Sigmoid colon (tissue), 7 donors: ENCODE data around the gene SAMD9. TPM values are rescaled to one million over a fixed set of nuclear protein-coding genes. Genes with fewer than 3 reads are reported as not detected.
A peak's percentile ranks its signal among the peaks of the same experiment; 100 is the strongest.
"Not testable (repeated sequence)": the region's sequence is repeated elsewhere in the genome, so short reads cannot be mapped to it uniquely, and the experiment has no call there.

Experiments
- DNase-seq: peaks from one replicate; pipeline ENCODE4 v3.0.0-alpha.2; 2019
- H3K27ac ChIP-seq, 4 donors: fragments of 200-600 bp; sonication (generic); one replicate each; pipeline ENCODE4 v1.5.1; 2016 to 2019; ENCODE audit warnings: mild to moderate bottlenecking in 1 of 4
- H3K27me3 ChIP-seq, 3 donors: fragments of 200-600 bp; sonication (generic); one replicate each; pipeline ENCODE4 v1.5.1; 2019; ENCODE audit warnings: mild to moderate bottlenecking in 1 of 3
- H3K36me3 ChIP-seq, 4 donors: fragments of 200-600 bp; sonication (generic); one replicate each; pipeline ENCODE4 v1.5.1; 2016 to 2019
- H3K4me1 ChIP-seq, 4 donors: fragments of 200-600 bp; sonication (generic); one replicate each; pipeline ENCODE4 v1.5.1; 2017 to 2019
- H3K4me3 ChIP-seq, 4 donors: fragments of 200-600 bp; sonication (generic); one replicate each; pipeline ENCODE4 v1.5.1; 2017 to 2019; ENCODE audit warnings: mild to moderate bottlenecking in 2 of 4, moderate library complexity in 1 of 4
- H3K9me3 ChIP-seq, 4 donors: fragments of 200-600 bp in 3 of 4; sonication (generic) in 3 of 4; one replicate each; pipeline versions ENCODE4 v1.5.1 to v1.6.1; 2013 to 2019
- CTCF ChIP-seq, 4 experiments: fragments of 450-650 bp in 3 of 4; fragments of 200-600 bp in 1 of 4; IDR thresholded peaks; one replicate each; pipeline ENCODE4 v1.5.1; 2016 to 2019; ENCODE audit warnings: antibody characterized with exemption in 4 of 4, mild to moderate bottlenecking in 3 of 4, moderate library complexity in 2 of 4
- EP300 ChIP-seq, 4 donors: sonication (generic); formaldehyde crosslinking; IDR thresholded peaks; one replicate each; pipeline ENCODE4 v1.6.1; 2017; ENCODE audit warnings: antibody characterized with exemption in 4 of 4
- POLR2A ChIP-seq, 2 donors: fragments of 450-650 bp; IDR thresholded peaks; one replicate each; pipeline ENCODE4 v1.6.1; 2016; ENCODE audit warnings: antibody characterized with exemption in 2 of 2, mild to moderate bottlenecking in 2 of 2, moderate library complexity in 2 of 2
- POLR2AphosphoS5 ChIP-seq, 4 donors: sonication (generic); formaldehyde crosslinking; IDR thresholded peaks; one replicate each; pipeline ENCODE4 v1.6.1; 2017; ENCODE audit warnings: antibody characterized with exemption in 4 of 4
- WGBS, 2 donors: extraction: QIAGEN DNeasy Blood & Tissue Kit; methylation state at CpG; one replicate each; pipeline ENCODE4 v1.1.7; 2013; 5-methylcytosine and 5-hydroxymethylcytosine counted together
- intact Hi-C: fragments of 100-400 bp; cut with DNase I; formaldehyde crosslinking; loops from one replicate; pipeline ENCODE4 v1.15.1; 2023
- polyA plus RNA-seq, 3 donors: library from polyadenylated mRNA; stranded (reverse); fragments of 200-250 nt; gene quantifications; one replicate each; pipeline ENCODE4 v1.2.3, GENCODE V29; 2013
- total RNA-seq, 4 donors: library from RNA; depleted of rRNA; stranded (reverse); fragments of >200 nt; gene quantifications; one replicate each; pipeline ENCODE4 v1.1.0, GENCODE V29; 2016
- donor health status: healthy with polysubstance abuse.
- donor health status: Bipolar disorder and iron deficiency.
- donor health status: healthy.

SAMD9 gene
- total and polyA plus RNA-seq, 7 donors = 5.4 to 14.3 (median 7.5) TPM

DNA sequence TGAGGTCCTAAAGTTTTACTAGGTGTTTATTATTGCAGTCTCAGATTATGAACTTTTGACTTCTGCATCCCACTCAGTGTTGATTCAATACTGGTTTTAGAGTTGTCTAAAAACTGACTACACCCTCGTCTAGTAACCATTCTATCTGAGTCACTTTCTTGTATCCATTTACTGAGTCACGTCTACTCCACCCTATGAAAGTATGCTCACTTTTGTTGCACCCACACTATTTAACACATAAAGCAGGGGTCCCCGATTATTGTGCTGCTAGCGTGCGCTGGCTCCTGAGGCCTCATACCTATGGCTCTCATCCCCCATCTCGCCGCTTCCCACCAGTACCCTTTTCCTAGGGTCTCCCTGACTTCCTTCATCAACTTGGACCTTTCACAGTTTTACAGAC is 2.0 kb downstream of the SAMD9 start:
- no peak for DNase-seq
- Histone ChIP-seq H3K36me3 (peaks cover 0 to 7% (median 0%) of the 10 kb centered on the region in 4 donors), H3K4me3 (peak overlapping the region in 1 of 4 donors; percentile 5), H3K27me3 (no peaks in the 10 kb centered on the region), H3K27ac (no peak overlapping the region), H3K4me1 (peaks cover 0 to 29% (median 4%) of the 10 kb centered on the region in 4 donors), H3K9me3 (peaks cover 0 to 3% (median 0%) of the 10 kb centered on the region in 4 donors)
- 71 to 81% methylated on average over 7 of the region's 7 CpGs for WGBS, 2 donors
- TF ChIP-seq POLR2A (IDR thresholded peaks at IDR 0.05) (no peak), POLR2AphosphoS5 (IDR thresholded peaks at IDR 0.05) (no peak), CTCF (IDR thresholded peaks at IDR 0.05) (no peak), EP300 (IDR thresholded peaks at IDR 0.05) (no peak)
- intact Hi-C loops = no loop called here

DNA sequence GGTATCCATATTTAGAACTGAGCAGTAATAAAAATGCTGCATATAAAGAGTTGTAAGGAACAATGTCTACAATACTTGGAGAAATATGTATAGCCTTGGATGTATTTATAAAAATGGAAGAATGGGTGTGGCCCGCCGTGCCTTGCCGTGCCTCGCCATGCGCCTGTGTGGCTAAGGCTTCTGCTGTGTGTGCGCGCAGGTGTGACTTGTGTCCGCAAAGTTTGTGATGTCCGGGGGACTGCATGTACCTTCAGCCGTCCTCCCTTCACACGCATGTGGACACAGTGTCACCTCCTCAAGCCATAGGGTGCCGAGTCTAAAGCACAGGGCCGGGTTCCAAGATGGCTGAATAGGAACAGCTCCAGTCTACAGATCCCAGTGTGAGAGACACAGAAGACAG is 9.8 kb downstream of the SAMD9 start:
- Histone ChIP-seq H3K9me3 (peaks cover 0 to 49% (median 41%) of the 10 kb centered on the region in 4 donors), H3K36me3 (peaks cover 0 to 62% (median 38%) of the 10 kb centered on the region in 4 donors), H3K27me3 (no peaks in the 10 kb centered on the region), H3K4me1 (no peaks in the 10 kb centered on the region), H3K27ac (no peak overlapping the region), H3K4me3 (no peak overlapping the region)
- TF ChIP-seq POLR2AphosphoS5 (IDR thresholded peaks at IDR 0.05) (no peak), CTCF (IDR thresholded peaks at IDR 0.05) (no peak), EP300 (IDR thresholded peaks at IDR 0.05) (no peak), POLR2A (IDR thresholded peaks at IDR 0.05) (no peak)
- DNase-seq = no peak
- intact Hi-C loops = no loop called here
- 92 to 99% methylated on average over 13 of the region's 13 CpGs for WGBS, 2 donors

- intact Hi-C loops = no loop called here
- DNase-seq = no peak
- WGBS, 2 donors = 71 to 89% methylated on average over 2 of the region's 2 CpGs
- Histone ChIP-seq H3K36me3 (no peaks in the 10 kb centered on the region), H3K4me3 (no peak overlapping the region), H3K4me1 (no peaks in the 10 kb centered on the region), H3K9me3 (peaks cover 3 to 38% (median 11%) of the 10 kb centered on the region in 4 donors), H3K27ac (no peak overlapping the region), H3K27me3 (no peaks in the 10 kb centered on the region)
- TF ChIP-seq POLR2AphosphoS5 (IDR thresholded peaks at IDR 0.05) (no peak), POLR2A (IDR thresholded peaks at IDR 0.05) (no peak), EP300 (IDR thresholded peaks at IDR 0.05) (no peak), CTCF (IDR thresholded peaks at IDR 0.05) (no peak)
These were observed 20.4 kb downstream of the SAMD9 start for GRCh38 chr7:93097388-93097787.

DNA sequence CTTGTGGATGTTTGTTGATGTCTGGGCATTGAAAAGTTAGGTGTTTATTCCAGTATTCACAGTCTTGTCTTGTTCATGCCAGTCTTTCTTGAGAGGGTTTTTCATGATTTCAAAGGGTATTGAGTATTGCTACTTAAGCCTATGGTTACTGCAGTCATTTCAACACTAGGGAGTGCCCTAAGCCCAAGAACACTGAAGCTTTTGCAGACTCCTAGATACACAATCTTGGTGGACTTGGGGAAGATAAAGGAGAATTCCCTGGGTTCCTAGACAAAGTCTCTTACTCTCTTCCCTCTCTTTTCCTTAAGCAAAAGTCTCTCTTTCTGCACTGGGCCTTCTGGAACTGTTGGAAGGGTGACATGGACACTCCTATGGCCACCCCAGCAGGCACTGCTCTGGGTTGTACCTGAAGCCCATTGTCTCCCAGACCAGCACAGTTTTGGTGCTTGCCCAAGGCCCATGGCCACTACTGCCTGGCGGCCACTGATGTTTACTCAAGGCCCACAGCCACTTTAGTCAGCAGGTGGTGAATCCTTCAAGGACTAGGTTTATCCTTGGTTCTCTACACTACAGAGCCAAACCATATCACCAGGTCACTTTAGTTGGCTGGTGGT is 24.9 kb downstream of the SAMD9 start:
- Histone ChIP-seq H3K9me3 (peaks cover 0 to 6% (median 2%) of the 10 kb centered on the region in 4 donors), H3K4me1 (no peaks in the 10 kb centered on the region), H3K27ac (no peak overlapping the region), H3K36me3 (no peaks in the 10 kb centered on the region), H3K27me3 (no peaks in the 10 kb centered on the region), H3K4me3 (no peak overlapping the region)
- intact Hi-C loops = no loop called here
- TF ChIP-seq POLR2A (IDR thresholded peaks at IDR 0.05) (no peak), EP300 (IDR thresholded peaks at IDR 0.05) (no peak), POLR2AphosphoS5 (IDR thresholded peaks at IDR 0.05) (no peak), CTCF (IDR thresholded peaks at IDR 0.05) (no peak)
- DNase-seq = no peak
- 41 to 93% methylated on average over 1 of the region's 1 CpG for WGBS, 2 donors

DNA sequence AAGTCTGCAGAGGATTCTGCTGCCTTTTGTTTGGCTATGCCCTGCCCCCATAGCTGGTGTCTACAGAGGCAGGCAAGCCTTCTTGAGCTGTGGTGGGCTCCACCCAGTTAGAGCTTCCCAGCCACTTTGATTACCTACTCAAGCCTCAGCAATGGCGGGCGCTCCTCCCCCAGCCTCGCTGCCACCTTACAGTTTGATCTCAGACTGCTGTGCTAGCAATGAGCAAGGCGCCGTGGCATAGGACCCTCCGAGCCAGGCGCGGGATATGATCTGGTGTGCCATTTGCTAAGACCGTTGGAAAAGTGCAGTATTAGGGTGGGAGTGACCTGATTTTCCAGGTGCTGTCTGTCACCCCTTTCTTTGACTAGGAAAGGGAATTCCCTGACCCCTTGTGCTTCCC is 44.4 kb downstream of the SAMD9 start:
- H3K9me3 ChIP-seq, intact Hi-C loops, H3K27me3 ChIP-seq, DNase-seq, H3K4me1 ChIP-seq, H3K36me3 ChIP-seq, H3K4me3 ChIP-seq, H3K27ac ChIP-seq: not testable (repeated sequence)
- WGBS, 2 donors = 97 to 98% methylated on average over 9 of the region's 9 CpGs
